ENCODE measurements around the gene CAPN10.

Gene CAPN10

GRCh38 chr2:240643811-240644150 is 57.2 kb downstream of the CAPN10 start:
- Histone ChIP-seq H3K9me3 (ENCODE audit: control insufficient read depth in 5 of 5, low read length in 5 of 5) (no peaks in the 10 kb centered on the region), H3K4me3 (ENCODE audit: low read depth in 1 of 5, low read length in 5 of 5) (no peak overlapping the region), H3K27me3 (ENCODE audit: control insufficient read depth in 5 of 5, insufficient read depth in 4 of 5, low read length in 5 of 5) (peaks cover 31 to 57% (median 52%) of the 10 kb centered on the region in 5 donors), H3K27ac (ENCODE audit: low read depth, low read length) (no peak overlapping the region), H3K4me1 (ENCODE audit: control insufficient read depth in 5 of 5, insufficient read depth in 5 of 5, low read length in 5 of 5) (no peaks in the 10 kb centered on the region), H3K36me3 (ENCODE audit: control insufficient read depth in 5 of 5, insufficient read depth in 5 of 5, low read length in 5 of 5) (no peaks in the 10 kb centered on the region), H3K9ac (ENCODE audit: low read length in 5 of 5) (no peak overlapping the region)

- no peak overlapping the region for H3K4me3 ChIP-seq (ENCODE audit: low read depth in 1 of 5, low read length in 5 of 5)
These were observed 57.7 kb downstream of the CAPN10 start for GRCh38 chr2:240644171-240644651.

GRCh38 chr2:240644859-240645301 is 58.3 kb downstream of the CAPN10 start:
- Histone ChIP-seq H3K36me3 (ENCODE audit: control insufficient read depth in 5 of 5, insufficient read depth in 5 of 5, low read length in 5 of 5) (no peaks in the 10 kb centered on the region), H3K9ac (ENCODE audit: low read length in 5 of 5) (no peak overlapping the region), H3K27ac (ENCODE audit: low read depth, low read length) (no peak overlapping the region), H3K9me3 (ENCODE audit: control insufficient read depth in 5 of 5, low read length in 5 of 5) (no peaks in the 10 kb centered on the region), H3K4me3 (ENCODE audit: low read depth in 1 of 5, low read length in 5 of 5) (no peak overlapping the region), H3K27me3 (ENCODE audit: control insufficient read depth in 5 of 5, insufficient read depth in 4 of 5, low read length in 5 of 5) (peaks cover 31 to 64% (median 56%) of the 10 kb centered on the region in 5 donors), H3K4me1 (ENCODE audit: control insufficient read depth in 5 of 5, insufficient read depth in 5 of 5, low read length in 5 of 5) (no peaks in the 10 kb centered on the region)

More at GRCh38 chr2:240644171-240644651, 57.7 kb downstream of the CAPN10 start:
- H3K4me1 ChIP-seq (ENCODE audit: control insufficient read depth in 5 of 5, insufficient read depth in 5 of 5, low read length in 5 of 5), result no peaks in the 10 kb centered on the region
- no peaks in the 10 kb centered on the region for H3K9me3 ChIP-seq (ENCODE audit: control insufficient read depth in 5 of 5, low read length in 5 of 5)
- no peak overlapping the region for H3K27ac ChIP-seq (ENCODE audit: low read depth, low read length)
- H3K27me3 ChIP-seq (ENCODE audit: control insufficient read depth in 5 of 5, insufficient read depth in 4 of 5, low read length in 5 of 5), result peaks cover 31 to 60% (median 56%) of the 10 kb centered on the region in 5 donors
- H3K9ac ChIP-seq (ENCODE audit: low read length in 5 of 5), result no peak overlapping the region
- no peaks in the 10 kb centered on the region for H3K36me3 ChIP-seq (ENCODE audit: control insufficient read depth in 5 of 5, insufficient read depth in 5 of 5, low read length in 5 of 5)

- Histone ChIP-seq H3K9me3 (ENCODE audit: control insufficient read depth in 5 of 5, low read length in 5 of 5) (no peaks in the 10 kb centered on the region), H3K27me3 (ENCODE audit: control insufficient read depth in 5 of 5, insufficient read depth in 4 of 5, low read length in 5 of 5) (peaks cover 31 to 68% (median 59%) of the 10 kb centered on the region in 5 donors), H3K9ac (ENCODE audit: low read length in 5 of 5) (no peak overlapping the region), H3K4me3 (ENCODE audit: low read depth in 1 of 5, low read length in 5 of 5) (no peak overlapping the region), H3K27ac (ENCODE audit: low read depth, low read length) (no peak overlapping the region), H3K36me3 (ENCODE audit: control insufficient read depth in 5 of 5, insufficient read depth in 5 of 5, low read length in 5 of 5) (no peaks in the 10 kb centered on the region), H3K4me1 (ENCODE audit: control insufficient read depth in 5 of 5, insufficient read depth in 5 of 5, low read length in 5 of 5) (no peaks in the 10 kb centered on the region)
These were observed 58.8 kb downstream of the CAPN10 start for GRCh38 chr2:240645346-240645745.

GRCh38 chr2:240645801-240646175 is 59.3 kb downstream of the CAPN10 start:
- Histone ChIP-seq H3K9ac (ENCODE audit: low read length in 5 of 5) (no peak overlapping the region), H3K4me3 (ENCODE audit: low read depth in 1 of 5, low read length in 5 of 5) (no peak overlapping the region), H3K27me3 (ENCODE audit: control insufficient read depth in 5 of 5, insufficient read depth in 4 of 5, low read length in 5 of 5) (peaks cover 31 to 73% (median 63%) of the 10 kb centered on the region in 5 donors), H3K4me1 (ENCODE audit: control insufficient read depth in 5 of 5, insufficient read depth in 5 of 5, low read length in 5 of 5) (no peaks in the 10 kb centered on the region), H3K9me3 (ENCODE audit: control insufficient read depth in 5 of 5, low read length in 5 of 5) (no peaks in the 10 kb centered on the region), H3K36me3 (ENCODE audit: control insufficient read depth in 5 of 5, insufficient read depth in 5 of 5, low read length in 5 of 5) (no peaks in the 10 kb centered on the region), H3K27ac (ENCODE audit: low read depth, low read length) (no peak overlapping the region)

- H3K27me3 ChIP-seq (ENCODE audit: control insufficient read depth in 5 of 5, insufficient read depth in 4 of 5, low read length in 5 of 5), result peaks cover 31 to 77% (median 66%) of the 10 kb centered on the region in 5 donors
- H3K4me3 ChIP-seq (ENCODE audit: low read depth in 1 of 5, low read length in 5 of 5), result no peak overlapping the region
- no peak overlapping the region for H3K9ac ChIP-seq (ENCODE audit: low read length in 5 of 5)
- H3K4me1 ChIP-seq (ENCODE audit: control insufficient read depth in 5 of 5, insufficient read depth in 5 of 5, low read length in 5 of 5), result no peaks in the 10 kb centered on the region
- no peak overlapping the region for H3K27ac ChIP-seq (ENCODE audit: low read depth, low read length)
- no peaks in the 10 kb centered on the region for H3K9me3 ChIP-seq (ENCODE audit: control insufficient read depth in 5 of 5, low read length in 5 of 5)
- no peaks in the 10 kb centered on the region for H3K36me3 ChIP-seq (ENCODE audit: control insufficient read depth in 5 of 5, insufficient read depth in 5 of 5, low read length in 5 of 5)
These were observed 59.8 kb downstream of the CAPN10 start for GRCh38 chr2:240646176-240646899.

- Histone ChIP-seq H3K9me3 (ENCODE audit: control insufficient read depth in 5 of 5, low read length in 5 of 5) (no peaks in the 10 kb centered on the region), H3K27ac (ENCODE audit: low read depth, low read length) (no peak overlapping the region), H3K4me3 (ENCODE audit: low read depth in 1 of 5, low read length in 5 of 5) (no peak overlapping the region), H3K9ac (ENCODE audit: low read length in 5 of 5) (no peak overlapping the region), H3K36me3 (ENCODE audit: control insufficient read depth in 5 of 5, insufficient read depth in 5 of 5, low read length in 5 of 5) (no peaks in the 10 kb centered on the region), H3K4me1 (ENCODE audit: control insufficient read depth in 5 of 5, insufficient read depth in 5 of 5, low read length in 5 of 5) (no peaks in the 10 kb centered on the region), H3K27me3 (ENCODE audit: control insufficient read depth in 5 of 5, insufficient read depth in 4 of 5, low read length in 5 of 5) (peaks cover 31 to 80% (median 69%) of the 10 kb centered on the region in 5 donors)
These were observed 60.5 kb downstream of the CAPN10 start for GRCh38 chr2:240646900-240647502.

GRCh38 chr2:240647503-240648154 is 61.1 kb downstream of the CAPN10 start:
- peaks cover 31 to 78% (median 70%) of the 10 kb centered on the region in 5 donors for H3K27me3 ChIP-seq (ENCODE audit: control insufficient read depth in 5 of 5, insufficient read depth in 4 of 5, low read length in 5 of 5)

GRCh38 chr2:240648155-240648649 is 61.7 kb downstream of the CAPN10 start:
- no peaks in the 10 kb centered on the region for H3K36me3 ChIP-seq (ENCODE audit: control insufficient read depth in 5 of 5, insufficient read depth in 5 of 5, low read length in 5 of 5)
- H3K4me3 ChIP-seq (ENCODE audit: low read depth in 1 of 5, low read length in 5 of 5), result no peak overlapping the region
- no peaks in the 10 kb centered on the region for H3K9me3 ChIP-seq (ENCODE audit: control insufficient read depth in 5 of 5, low read length in 5 of 5)
- H3K27me3 ChIP-seq (ENCODE audit: control insufficient read depth in 5 of 5, insufficient read depth in 4 of 5, low read length in 5 of 5), result peaks cover 31 to 74% (median 64%) of the 10 kb centered on the region in 5 donors
- no peak overlapping the region for H3K27ac ChIP-seq (ENCODE audit: low read depth, low read length)
- H3K9ac ChIP-seq (ENCODE audit: low read length in 5 of 5), result no peak overlapping the region
- H3K4me1 ChIP-seq (ENCODE audit: control insufficient read depth in 5 of 5, insufficient read depth in 5 of 5, low read length in 5 of 5), result no peaks in the 10 kb centered on the region

More at GRCh38 chr2:240647503-240648154, 61.1 kb downstream of the CAPN10 start:
- H3K4me3 ChIP-seq (ENCODE audit: low read depth in 1 of 5, low read length in 5 of 5), result no peak overlapping the region
- H3K36me3 ChIP-seq (ENCODE audit: control insufficient read depth in 5 of 5, insufficient read depth in 5 of 5, low read length in 5 of 5), result no peaks in the 10 kb centered on the region
- H3K27ac ChIP-seq (ENCODE audit: low read depth, low read length), result no peak overlapping the region
- no peak overlapping the region for H3K9ac ChIP-seq (ENCODE audit: low read length in 5 of 5)
- no peaks in the 10 kb centered on the region for H3K4me1 ChIP-seq (ENCODE audit: control insufficient read depth in 5 of 5, insufficient read depth in 5 of 5, low read length in 5 of 5)
- H3K9me3 ChIP-seq (ENCODE audit: control insufficient read depth in 5 of 5, low read length in 5 of 5), result no peaks in the 10 kb centered on the region
